ENCODE measurements around the gene RSPO1. TPM values are rescaled to one million over a fixed set of nuclear protein-coding genes. Genes with fewer than 3 reads are reported as not detected.

Gene RSPO1
- polyA plus RNA-seq, 1 experiment = 0.05 TPM

DNA sequence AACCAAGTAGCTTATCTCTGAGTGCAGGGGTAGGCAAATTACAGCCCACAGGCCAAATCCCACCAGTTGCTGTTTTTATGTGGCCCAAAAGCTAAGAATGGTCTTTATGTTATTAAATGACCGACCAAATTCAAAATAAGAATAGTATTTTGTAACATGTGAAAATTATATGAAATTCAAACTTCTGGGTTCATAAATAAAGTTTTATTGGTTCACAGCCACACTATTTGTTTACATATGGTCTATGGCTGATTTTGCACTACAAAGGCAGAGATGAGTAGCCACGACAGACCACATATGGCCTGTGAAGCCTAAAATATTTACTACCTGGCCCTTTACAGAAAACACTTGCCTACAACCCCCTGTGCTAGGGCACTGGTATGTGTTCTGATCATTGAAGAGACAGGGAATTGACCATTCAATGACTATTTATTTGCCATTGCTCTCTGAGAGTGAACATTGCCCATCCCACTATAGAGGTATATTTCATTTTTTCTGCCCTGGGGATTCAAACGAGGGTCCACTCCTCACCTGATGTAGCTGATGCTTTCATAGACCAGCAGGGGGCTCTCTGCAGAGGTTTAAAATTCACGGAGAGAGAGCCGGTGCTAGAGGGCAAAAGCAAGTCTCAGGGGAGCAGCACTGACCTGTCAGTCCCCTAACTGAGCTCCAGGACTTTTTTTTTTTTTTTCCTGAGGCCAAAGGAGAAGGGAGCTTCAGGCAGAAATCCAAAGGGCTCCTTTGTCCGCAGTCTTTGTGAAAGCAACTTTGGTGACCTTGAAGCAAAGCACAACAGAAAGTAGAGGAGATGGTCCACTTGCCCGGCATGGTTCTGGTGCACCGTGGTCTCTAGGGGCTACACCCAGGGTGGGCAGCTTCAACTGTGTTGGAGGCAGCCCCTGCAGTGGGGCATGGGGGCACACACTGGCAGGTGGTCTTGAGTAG is 31.7 kb downstream of the RSPO1 start:
- POLR2A ChIA-PET = no interaction called here
- no peaks in the 10 kb centered on the region for H3K36me3 ChIP-seq (ENCODE audit: control insufficient read depth, insufficient read depth, low read length)
- peak; percentile 77 for TF ChIP-seq CTCF (IDR thresholded peaks at IDR 0.05; ENCODE audit: insufficient read depth, low read depth, low read length)
- no peak for DNase-seq (ENCODE audit: low read depth)
- CTCF ChIA-PET = interaction anchor here (0.6 to 11.7 kb wide), 20 partner anchors 9 to 1232 kb away, joined by 3 to 214 read pairs (median 4); a partner anchor contains a TSS
- peaks cover 4% of the 10 kb centered on the region for H3K27me3 ChIP-seq (ENCODE audit: control insufficient read depth, insufficient read depth, low read length)
- no peak overlapping the region for H3K4me3 ChIP-seq (ENCODE audit: low read depth, low read length)

DNA sequence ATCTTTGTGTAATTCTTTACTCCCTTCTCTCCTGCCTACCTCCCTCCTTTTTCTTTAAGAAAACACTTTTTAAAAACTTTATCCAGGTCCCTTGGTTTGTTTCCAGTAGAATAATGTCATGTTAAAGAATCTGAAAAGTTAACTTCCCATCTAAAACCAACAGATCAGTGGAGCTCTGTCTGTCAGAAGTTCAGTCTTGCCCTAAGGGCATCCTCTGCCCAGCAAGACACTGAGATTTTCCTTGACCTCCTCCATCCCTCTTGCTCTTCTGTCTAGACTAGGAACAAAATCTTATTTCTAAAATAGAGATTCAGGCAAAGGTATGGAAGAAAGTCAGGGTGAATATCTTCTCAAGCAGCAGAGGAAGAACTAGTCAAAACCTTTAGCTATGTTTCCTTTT is 33.3 kb downstream of the RSPO1 start:
- ChIA-PET POLR2A (no interaction called here), CTCF (interaction anchor here (1.2 to 11.7 kb wide), 4 partner anchors 81 to 259 kb away, joined by 3 to 214 read pairs (median 4); partner anchors contain the start of gene MTF1)
- H3K27me3 ChIP-seq (ENCODE audit: control insufficient read depth, insufficient read depth, low read length) = peaks cover 4% of the 10 kb centered on the region
- no peak for TF ChIP-seq CTCF (IDR thresholded peaks at IDR 0.05; ENCODE audit: insufficient read depth, low read depth, low read length)
- DNase-seq (ENCODE audit: low read depth) = no peak
- H3K4me3 ChIP-seq (ENCODE audit: low read depth, low read length) = no peak overlapping the region
- no peaks in the 10 kb centered on the region for H3K36me3 ChIP-seq (ENCODE audit: control insufficient read depth, insufficient read depth, low read length)

DNA sequence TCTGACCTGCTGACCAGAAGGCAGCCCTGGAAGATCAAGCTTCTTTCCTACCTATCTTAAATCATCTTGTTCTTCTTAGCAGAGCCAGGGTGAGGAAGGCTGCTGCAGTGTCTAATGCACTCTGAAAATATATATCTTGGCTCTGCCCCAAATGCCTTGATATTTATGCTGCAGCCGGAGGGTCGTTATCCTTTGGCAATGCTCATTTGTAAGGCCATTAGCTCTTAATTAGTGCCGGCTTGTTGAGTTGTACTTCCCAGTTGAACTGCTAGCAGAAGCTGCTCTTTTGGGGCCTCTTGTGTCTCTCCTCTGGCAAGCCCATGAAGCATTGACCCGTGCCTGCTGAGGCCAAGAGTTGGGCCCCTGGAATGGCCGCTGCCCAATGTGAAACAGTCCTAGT is 34.8 kb downstream of the RSPO1 start:
- DNase-seq (ENCODE audit: low read depth) = no peak
- POLR2A ChIA-PET = no interaction called here
- TF ChIP-seq CTCF (IDR thresholded peaks at IDR 0.05; ENCODE audit: insufficient read depth, low read depth, low read length) = no peak
- CTCF ChIA-PET = interaction anchor here (1.3 to 11.7 kb wide), 3 partner anchors 83 to 260 kb away, joined by 3 to 214 read pairs (median 4); partner anchors contain the start of gene MTF1
- peaks cover 2% of the 10 kb centered on the region for H3K27me3 ChIP-seq (ENCODE audit: control insufficient read depth, insufficient read depth, low read length)
- H3K4me3 ChIP-seq (ENCODE audit: low read depth, low read length) = no peak overlapping the region
- no peaks in the 10 kb centered on the region for H3K36me3 ChIP-seq (ENCODE audit: control insufficient read depth, insufficient read depth, low read length)

DNA sequence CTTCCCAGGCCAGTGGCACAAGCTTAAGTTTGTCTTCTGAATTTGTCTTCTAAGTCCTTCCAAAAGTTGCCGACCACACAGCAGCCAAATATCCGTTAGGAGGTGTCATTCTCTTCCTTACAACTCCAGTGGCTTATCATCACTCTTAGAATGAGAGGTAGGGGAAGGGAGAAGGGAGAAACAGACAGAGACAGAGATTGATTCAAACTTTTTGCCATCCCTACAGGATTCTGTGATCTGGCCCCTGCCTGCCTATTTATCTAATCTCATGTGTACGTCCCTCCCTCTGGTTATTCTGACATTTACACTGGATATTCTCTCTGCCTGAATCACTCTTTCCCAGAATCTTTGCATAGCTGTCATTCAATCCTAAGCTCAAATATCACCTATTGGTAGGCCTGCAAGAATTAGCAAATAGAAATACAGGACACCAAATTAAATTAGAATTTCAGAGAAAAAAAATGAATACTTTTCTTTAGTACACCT is 38.5 kb downstream of the RSPO1 start:
- peaks cover 4% of the 10 kb centered on the region for H3K36me3 ChIP-seq (ENCODE audit: control insufficient read depth, insufficient read depth, low read length)
- TF ChIP-seq CTCF (IDR thresholded peaks at IDR 0.05; ENCODE audit: insufficient read depth, low read depth, low read length) = no peak
- no peaks in the 10 kb centered on the region for H3K27me3 ChIP-seq (ENCODE audit: control insufficient read depth, insufficient read depth, low read length)
- no peak for DNase-seq (ENCODE audit: low read depth)
- POLR2A ChIA-PET = interaction anchor here (0.5 kb wide), 2 partner anchors 28 to 80 kb away, joined by 3 to 8 read pairs; no protein-coding TSS in a partner anchor
- CTCF ChIA-PET = interaction anchor here (1.8 kb wide), 1 partner anchor 86 kb away, joined by 6 read pairs; no protein-coding TSS in a partner anchor
- H3K4me3 ChIP-seq (ENCODE audit: low read depth, low read length) = peak overlapping the region; percentile 69

All from BJ (cell line).